Left hindlimb (tissue), 1 donor: Measurements from ENCODE around the gene TJAP1.
"Not testable (repeated sequence)": the region's sequence is repeated elsewhere in the genome, so short reads cannot be mapped to it uniquely, and the experiment has no call there.

ENCODE experiments used
- DNase-seq: peaks from one replicate; pipeline ENCODE4 v3.0.0-alpha.2; 2018

The TJAP1 gene

DNA sequence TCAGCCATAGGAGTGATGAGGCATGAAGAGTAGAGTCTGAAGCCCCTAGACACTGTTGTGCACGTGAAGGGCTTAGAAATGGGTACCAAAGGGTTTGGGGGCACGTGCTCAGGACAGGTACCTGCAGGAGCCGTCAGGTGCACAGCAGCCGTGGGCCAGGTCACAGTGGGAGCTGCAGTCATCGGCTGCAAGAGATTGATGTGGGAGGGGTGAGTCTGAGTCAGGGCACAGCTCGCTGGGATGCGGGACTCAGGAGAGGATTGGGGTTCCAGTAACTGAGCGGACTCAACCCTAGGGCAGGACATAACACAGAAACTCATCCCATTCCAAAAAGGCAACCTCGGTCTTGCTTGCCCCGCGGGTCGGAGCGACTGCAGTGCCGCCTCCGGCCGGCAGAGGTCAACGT, 23.1 kb upstream of the TJAP1 start:
- DNase-seq: peak; percentile 88

- DNase-seq: peak; percentile 55
These were observed 22.5 kb upstream of the TJAP1 start for GRCh38 chr6:43454696-43455530.

GRCh38 chr6:43455531-43456428, 21.6 kb upstream of the TJAP1 start, which contains the start of gene DLK2:
Gene DLK2 (minus strand): TSS chr6:43455548. CDS start chr6:43454825, 723 bp downstream.
- DNase-seq: no peak

DNA sequence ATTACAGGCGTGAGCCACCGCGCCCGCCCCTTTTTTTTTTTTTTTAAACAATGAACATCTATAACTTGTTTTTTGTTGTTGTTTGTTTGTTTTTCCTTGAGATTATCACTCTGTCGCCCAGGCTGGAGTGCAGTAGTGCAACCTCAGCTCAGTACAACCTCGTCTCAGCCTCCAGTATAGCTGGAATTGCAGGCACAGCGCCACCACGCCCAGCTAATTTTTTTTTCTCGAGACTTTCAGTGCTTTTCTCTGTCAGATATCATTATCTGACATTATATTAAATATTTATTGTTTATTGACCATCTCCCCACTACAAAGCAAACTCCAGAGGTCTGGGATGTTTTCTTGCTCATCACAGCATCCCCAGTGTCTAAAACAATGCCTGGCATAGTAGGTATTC, 19.7 kb upstream of the TJAP1 start:
- DNase-seq: no peak

- not testable (repeated sequence) for DNase-seq
These were observed 19.2 kb upstream of the TJAP1 start for GRCh38 chr6:43458154-43458553.

DNA sequence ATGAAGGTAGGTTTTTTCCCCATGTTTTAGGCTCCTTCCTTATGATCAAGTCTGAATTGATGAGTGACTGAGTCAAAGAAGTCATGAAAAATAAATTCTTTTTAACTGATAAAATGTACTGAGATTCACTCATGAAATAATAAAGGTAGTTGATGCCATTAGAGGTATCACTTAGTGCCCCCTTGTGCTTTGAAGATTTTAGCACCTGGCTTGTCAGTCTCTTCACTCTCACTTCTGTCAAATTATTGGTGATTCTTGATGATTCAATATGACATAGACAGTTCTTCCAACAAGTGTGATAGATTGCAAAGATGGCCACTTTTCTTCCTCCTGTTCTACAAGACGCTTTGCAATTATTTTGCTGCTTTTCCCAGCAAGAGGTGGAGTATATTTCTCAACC, 17.8 kb upstream of the TJAP1 start:
- no peak for DNase-seq

DNA sequence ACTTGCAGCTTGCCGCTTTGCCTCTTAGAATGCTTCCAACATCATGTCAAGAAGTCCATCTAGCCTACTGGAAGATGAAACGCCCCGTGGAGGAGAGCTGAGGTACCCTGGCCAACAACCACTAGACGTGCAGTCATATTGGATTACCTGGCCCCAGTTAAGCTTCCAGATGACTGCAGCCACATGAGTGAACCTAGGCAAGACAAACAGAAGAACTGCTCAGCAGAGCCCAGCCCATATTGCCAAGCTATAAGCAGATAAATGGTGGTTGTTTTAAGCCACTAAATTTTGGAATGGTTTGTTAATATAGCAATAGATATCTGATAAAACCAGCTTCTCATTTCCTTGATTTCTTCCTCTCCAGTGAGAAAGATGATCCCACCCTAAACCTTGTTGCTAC, 17.3 kb upstream of the TJAP1 start:
- no peak for DNase-seq

DNA sequence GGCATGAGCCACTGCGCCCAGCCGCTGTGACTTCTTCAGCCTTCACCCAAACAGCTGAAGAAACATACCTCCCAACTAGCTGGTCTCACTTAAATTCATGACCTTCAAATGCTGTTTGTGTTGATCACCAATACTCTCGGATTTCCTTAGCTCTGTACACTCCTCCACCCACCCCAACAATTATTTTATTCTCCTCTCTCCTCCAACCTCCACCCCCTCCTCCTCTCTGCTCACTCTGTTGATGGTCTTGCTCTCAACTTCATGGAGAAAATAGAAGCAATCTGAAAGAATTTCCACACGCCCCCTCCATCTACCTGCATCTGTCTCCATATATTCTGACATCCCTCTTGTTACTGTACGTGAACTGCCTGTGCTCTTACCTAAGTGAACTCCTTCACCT, 15.4 kb upstream of the TJAP1 start:
- no peak for DNase-seq

- no peak for DNase-seq
These were observed 13.0 kb upstream of the TJAP1 start for GRCh38 chr6:43464337-43464736.

DNA sequence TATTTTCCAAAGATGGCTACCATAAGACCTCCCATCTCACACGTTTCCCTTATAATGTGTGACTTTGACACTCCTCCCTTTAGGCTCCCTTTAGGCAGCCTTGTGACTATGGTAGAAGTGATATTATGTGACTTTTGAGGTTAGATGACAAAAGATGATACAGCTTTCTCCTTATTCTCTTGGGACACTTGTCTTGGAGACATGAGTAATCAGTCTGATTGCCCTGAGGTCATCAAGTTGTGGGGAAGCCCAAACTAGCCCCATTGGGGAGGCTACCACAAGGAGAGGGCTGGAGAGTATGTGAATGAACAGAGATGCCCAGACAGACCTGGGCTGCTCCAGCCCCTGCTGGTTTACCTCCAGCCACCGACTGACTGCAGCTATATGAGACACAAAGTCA, 11.4 kb upstream of the TJAP1 start:
- DNase-seq: no peak

- not testable (repeated sequence) for DNase-seq
These were observed 10.1 kb upstream of the TJAP1 start for GRCh38 chr6:43467265-43467664.

DNA sequence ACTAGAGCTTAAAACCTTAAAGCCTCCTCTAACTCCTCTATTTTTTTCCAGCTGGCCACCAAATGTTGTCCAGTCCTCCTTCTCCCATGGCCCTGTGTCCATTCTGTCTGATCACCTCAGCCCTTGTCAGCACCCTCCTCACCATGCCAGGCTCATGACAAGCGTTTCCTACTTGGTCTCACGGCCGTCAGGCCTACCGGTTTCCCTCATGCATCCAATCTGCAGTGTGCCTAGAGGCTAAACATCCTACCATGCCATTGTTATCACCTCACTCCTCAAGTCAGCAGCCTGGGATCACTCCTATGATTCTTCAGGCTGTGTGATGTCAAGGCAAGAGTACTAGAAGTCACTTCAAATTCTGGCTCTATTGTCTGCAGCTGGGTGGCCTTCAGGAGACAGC, 9.6 kb upstream of the TJAP1 start:
- no peak for DNase-seq

DNA sequence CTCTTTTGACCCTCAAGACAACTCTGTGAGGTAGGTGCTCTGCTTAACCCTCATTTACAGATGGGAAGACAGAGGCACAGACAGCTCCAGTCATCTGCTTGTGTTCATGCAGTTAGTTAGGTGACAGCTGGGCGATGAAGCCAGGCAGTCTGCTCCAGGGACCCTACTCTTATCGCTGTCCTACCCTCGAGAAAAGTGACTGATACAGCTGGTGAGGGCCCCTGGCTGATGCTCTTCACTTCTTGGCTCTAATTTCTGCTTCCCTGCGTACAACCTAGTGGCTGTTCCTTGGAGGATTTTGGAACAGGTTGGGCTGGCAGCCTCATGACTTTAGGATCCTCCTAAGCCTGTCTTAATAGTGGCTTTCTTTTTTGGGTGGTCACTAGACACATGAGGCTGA, 9.1 kb upstream of the TJAP1 start:
- DNase-seq: no peak

GRCh38 chr6:43468748-43469681, 8.4 kb upstream of the TJAP1 start:
- DNase-seq: no peak

GRCh38 chr6:43469947-43470346, 7.4 kb upstream of the TJAP1 start:
- DNase-seq: no peak

DNA sequence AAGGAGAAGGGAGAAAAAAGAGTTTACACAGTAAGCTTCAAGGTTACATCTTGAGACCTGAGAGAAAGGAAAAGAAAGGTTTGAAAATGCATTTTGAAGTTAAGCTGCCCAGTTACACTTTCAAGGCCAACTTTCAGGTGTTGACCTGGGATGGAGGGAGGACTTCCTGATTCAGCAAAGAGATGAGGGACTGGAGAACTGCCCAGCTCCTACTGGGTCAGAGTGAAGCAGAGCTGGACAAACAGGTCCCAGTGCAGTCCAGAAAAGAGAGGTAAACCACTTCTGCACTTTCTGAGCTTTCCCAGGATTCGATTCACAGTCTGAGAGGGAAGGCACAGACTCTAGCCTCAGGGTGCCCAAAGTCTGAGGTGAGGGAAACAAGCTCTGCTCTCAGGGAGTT, 6.0 kb upstream of the TJAP1 start:
- no peak for DNase-seq

DNA sequence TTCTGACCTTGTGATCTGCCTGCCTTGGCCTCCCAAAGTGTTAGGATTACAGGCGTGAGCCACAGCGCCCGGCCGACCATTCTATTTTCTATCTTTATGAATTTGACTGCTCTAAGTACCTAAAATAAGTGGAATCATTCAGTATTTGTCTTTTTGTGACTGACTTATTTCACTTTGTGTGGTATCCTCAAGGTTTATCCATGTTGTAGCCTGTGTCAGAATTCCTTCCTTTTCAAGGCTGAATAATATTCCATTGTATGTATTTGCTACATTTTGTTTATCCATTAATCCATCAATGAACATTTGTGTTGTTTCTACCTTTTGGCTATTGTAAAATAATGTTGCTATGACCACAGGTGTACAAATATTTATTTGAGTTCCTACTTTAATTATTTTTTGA, 4.9 kb upstream of the TJAP1 start:
- DNase-seq: no peak

GRCh38 chr6:43475516-43475915, 1.9 kb upstream of the TJAP1 start:
- DNase-seq: no peak

DNA sequence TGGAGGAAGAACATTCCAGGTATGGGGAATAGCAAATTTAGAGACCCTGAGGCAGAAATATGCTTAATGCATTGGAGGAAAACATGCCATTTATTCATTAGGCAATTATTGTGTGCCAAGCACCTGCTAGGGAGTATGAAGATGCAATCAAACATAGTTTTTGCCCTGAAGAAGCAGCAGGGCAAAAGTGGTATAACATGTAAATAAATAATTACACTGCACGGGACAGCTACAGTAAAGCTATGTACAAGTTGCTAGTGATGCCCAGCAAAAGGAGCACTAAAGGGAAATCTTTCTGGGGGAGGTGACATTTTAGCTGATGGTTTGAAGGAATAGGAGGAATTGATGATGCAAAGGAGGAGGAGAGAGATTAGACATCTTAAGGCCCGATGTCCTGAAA, 624 bp upstream of the TJAP1 start:
- no peak for DNase-seq

DNA sequence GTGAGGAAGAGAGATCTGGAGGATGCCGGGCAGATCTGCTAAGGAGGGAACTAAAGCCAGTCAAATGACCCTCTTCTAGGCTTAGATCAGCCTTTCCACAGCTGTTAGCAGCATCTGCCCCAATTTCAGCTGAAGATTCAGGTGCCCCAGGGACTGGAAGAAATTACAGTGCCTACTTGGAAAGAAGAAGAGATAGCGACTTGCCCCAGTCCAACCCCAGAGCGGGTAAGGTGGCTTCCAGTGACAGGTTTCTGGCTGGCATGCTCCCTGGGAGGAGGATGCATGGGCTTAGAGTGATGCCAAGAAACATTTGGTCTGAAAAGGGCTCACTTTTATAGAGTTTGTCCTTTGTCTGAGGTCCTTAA, 620 bp downstream of the TJAP1 start:
- no peak for DNase-seq

- DNase-seq: no peak
These were observed 3.7 kb downstream of the TJAP1 start for GRCh38 chr6:43481075-43481474.

DNA sequence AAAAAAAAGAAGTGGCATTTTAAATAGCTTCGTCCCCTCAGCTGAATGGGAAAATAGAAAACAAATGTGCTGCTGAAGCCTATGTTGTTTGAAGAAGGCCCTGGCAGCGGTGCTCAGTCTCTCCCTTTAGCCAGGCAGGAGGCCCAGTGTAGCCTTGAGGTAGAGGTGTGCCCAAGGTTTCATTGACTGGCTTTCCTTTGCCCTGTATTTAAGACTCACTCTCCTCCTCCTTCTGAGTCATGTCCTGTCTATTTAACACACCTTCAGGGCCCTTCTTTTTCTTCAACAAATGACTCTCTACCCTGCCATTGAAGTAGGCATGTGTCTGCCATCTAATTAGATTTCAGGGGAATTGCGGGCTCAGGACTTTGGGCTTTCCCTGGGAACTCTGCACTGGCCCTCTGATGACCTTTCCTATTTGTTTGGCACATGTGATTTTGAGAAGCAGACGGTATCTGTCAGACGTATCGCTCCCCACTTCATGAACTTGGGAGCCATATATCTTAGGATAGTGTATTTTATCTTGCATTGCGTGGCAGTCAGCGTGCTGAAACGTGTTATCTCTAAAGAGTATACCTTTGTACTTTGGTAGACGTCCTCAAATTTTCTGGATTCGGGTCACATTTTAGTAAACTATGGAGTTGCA, 4.3 kb downstream of the TJAP1 start:
- DNase-seq: no peak
